Measurements from ENCODE around the gene NLRP6.

Gene NLRP6

GRCh38 chr11:253160-253885, 24.9 kb upstream of the NLRP6 start:
- Histone ChIP-seq H3K4me1 (ENCODE audit: low read depth, poor library complexity, severe bottlenecking) (no peaks in the 10 kb centered on the region), H3K79me2 (ENCODE audit: insufficient read depth, low read depth) (no peaks in the 10 kb centered on the region), H3K27ac (no peak overlapping the region), H3K4me3 (IDR thresholded peaks at IDR 0.05; ENCODE audit: insufficient read depth, low read depth, low read length) (no peak overlapping the region), H2AFZ (ENCODE audit: low read depth) (no peak overlapping the region), H3K4me2 (no peak overlapping the region), H3K27me3 (ENCODE audit: insufficient read depth, low read depth) (no peaks in the 10 kb centered on the region), H3K9ac (no peak overlapping the region), H3K36me3 (ENCODE audit: insufficient read depth) (no peaks in the 10 kb centered on the region), H4K20me1 (ENCODE audit: insufficient read depth) (no peaks in the 10 kb centered on the region)
- no peak for TF ChIP-seq CTCF (conservative IDR thresholded peaks at IDR 0.05; ENCODE audit: low read depth, low read length)

GRCh38 chr11:253886-254270, 24.3 kb upstream of the NLRP6 start:
- Histone ChIP-seq H3K27ac (no peak overlapping the region), H3K79me2 (ENCODE audit: insufficient read depth, low read depth) (no peaks in the 10 kb centered on the region), H3K4me3 (IDR thresholded peaks at IDR 0.05; ENCODE audit: insufficient read depth, low read depth, low read length) (no peak overlapping the region), H2AFZ (ENCODE audit: low read depth) (no peak overlapping the region), H3K36me3 (ENCODE audit: insufficient read depth) (no peaks in the 10 kb centered on the region), H3K9ac (no peak overlapping the region), H4K20me1 (ENCODE audit: insufficient read depth) (no peaks in the 10 kb centered on the region), H3K4me1 (ENCODE audit: low read depth, poor library complexity, severe bottlenecking) (no peaks in the 10 kb centered on the region), H3K4me2 (no peak overlapping the region), H3K27me3 (ENCODE audit: insufficient read depth, low read depth) (no peaks in the 10 kb centered on the region)
- no peak for TF ChIP-seq CTCF (conservative IDR thresholded peaks at IDR 0.05; ENCODE audit: low read depth, low read length)

GRCh38 chr11:255176-255575, 23.0 kb upstream of the NLRP6 start:
- Histone ChIP-seq H2AFZ (ENCODE audit: low read depth) (no peak overlapping the region), H3K36me3 (ENCODE audit: insufficient read depth) (no peaks in the 10 kb centered on the region), H4K20me1 (ENCODE audit: insufficient read depth) (no peaks in the 10 kb centered on the region), H3K4me3 (IDR thresholded peaks at IDR 0.05; ENCODE audit: insufficient read depth, low read depth, low read length) (no peak overlapping the region), H3K27me3 (ENCODE audit: insufficient read depth, low read depth) (no peaks in the 10 kb centered on the region), H3K9ac (no peak overlapping the region), H3K4me2 (no peak overlapping the region), H3K4me1 (ENCODE audit: low read depth, poor library complexity, severe bottlenecking) (no peaks in the 10 kb centered on the region), H3K79me2 (ENCODE audit: insufficient read depth, low read depth) (no peaks in the 10 kb centered on the region), H3K27ac (no peak overlapping the region)
- no peak for TF ChIP-seq CTCF (conservative IDR thresholded peaks at IDR 0.05; ENCODE audit: low read depth, low read length)

GRCh38 chr11:255816-256215, 22.4 kb upstream of the NLRP6 start:
- Histone ChIP-seq H3K27ac (no peak overlapping the region), H3K4me3 (IDR thresholded peaks at IDR 0.05; ENCODE audit: insufficient read depth, low read depth, low read length) (no peak overlapping the region), H3K9ac (no peak overlapping the region), H3K79me2 (ENCODE audit: insufficient read depth, low read depth) (no peaks in the 10 kb centered on the region), H3K27me3 (ENCODE audit: insufficient read depth, low read depth) (no peaks in the 10 kb centered on the region), H3K4me2 (no peak overlapping the region), H4K20me1 (ENCODE audit: insufficient read depth) (no peaks in the 10 kb centered on the region), H2AFZ (ENCODE audit: low read depth) (no peak overlapping the region), H3K36me3 (ENCODE audit: insufficient read depth) (no peaks in the 10 kb centered on the region), H3K4me1 (ENCODE audit: low read depth, poor library complexity, severe bottlenecking) (no peaks in the 10 kb centered on the region)
- TF ChIP-seq CTCF (conservative IDR thresholded peaks at IDR 0.05; ENCODE audit: low read depth, low read length): no peak
